NCI-H2107 treated with DMSO at 0.1 percent for 48 hours (cell line): Measurements from ENCODE around the gene ENO2.

Experiments
- DNase-seq: peaks from one replicate; lab custom pipeline; 2025; ENCODE audit not compliant: unreplicated experiment; lab: John Stamatoyannopoulos, UW

ENO2 gene

DNA sequence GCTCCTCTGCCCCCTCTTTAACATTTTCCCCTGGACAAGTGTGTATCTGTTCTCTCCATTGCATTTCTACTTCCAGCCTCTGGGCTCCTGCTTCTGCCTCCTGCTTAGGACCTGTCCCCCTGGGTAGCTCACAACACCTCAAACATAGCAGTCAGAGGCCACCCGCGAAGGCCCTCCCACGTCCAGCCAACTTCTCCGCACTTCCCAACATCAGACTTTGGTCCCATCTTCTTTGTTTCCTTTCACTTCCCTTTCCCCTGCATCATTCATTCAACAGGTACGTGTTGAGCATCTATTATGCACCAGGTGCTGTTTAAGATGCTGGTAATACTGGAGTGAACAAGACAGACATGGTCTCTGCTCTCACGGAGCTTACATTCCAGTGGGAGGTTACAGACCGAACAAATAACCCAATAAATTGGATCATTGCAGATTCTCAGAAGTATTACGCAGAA lies 32.6 kb downstream of the ENO2 start:
- DNase-seq: no peak

DNA sequence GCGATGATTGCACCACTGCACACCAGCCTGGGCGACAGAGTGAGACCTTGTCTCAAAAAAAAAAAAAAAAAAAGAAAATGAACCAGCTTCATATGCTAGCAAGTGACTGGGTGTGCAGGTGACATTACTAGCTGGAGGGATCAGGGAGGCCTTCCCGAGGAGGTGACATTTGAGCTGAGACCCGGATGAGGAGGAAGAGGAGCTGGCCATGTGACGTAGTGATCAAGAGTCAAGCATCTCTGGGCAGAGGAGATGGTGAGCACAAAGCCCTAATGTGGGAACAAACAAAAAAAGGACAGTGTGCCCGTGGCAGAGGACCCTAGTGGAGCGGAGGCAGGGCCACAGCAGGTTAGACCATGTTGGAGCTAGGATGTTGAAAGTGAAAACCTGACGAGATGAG lies 33.2 kb downstream of the ENO2 start:
- DNase-seq: no peak

DNA sequence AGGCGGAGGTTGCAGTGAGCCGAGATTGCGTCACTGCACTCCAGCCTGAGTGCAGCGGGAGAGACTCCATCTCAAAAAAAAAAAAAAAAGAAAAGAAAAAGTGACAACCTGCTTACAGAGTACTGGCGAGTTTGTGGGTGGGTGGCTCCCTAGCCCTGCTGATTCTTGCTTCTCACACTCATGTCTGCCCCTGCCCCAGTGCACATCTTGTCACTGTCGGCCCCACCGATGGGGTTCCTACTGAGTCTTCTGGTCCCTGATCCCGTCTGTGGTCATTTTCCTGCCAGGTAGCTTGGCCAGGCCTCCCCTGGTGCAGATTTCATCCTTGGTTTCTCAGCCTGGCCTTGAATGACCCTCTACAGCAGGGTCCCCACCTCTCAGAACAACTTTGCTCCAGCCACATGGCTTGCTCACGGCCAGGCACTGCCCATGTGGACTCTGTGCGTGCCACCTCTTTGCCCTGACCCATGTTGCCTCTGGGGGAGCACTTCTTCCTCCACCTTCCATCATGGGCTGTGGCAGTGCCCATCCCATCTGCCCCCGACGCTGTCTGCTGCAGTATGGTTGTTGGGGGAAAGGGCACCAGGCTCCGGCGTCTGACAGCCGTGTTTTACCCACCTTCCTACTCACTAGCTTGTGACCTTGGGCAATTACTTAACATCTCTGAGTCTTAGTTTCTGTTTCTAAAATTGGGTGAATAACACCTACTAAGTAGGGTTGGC lies 34.7 kb downstream of the ENO2 start:
- DNase-seq: no peak

DNA sequence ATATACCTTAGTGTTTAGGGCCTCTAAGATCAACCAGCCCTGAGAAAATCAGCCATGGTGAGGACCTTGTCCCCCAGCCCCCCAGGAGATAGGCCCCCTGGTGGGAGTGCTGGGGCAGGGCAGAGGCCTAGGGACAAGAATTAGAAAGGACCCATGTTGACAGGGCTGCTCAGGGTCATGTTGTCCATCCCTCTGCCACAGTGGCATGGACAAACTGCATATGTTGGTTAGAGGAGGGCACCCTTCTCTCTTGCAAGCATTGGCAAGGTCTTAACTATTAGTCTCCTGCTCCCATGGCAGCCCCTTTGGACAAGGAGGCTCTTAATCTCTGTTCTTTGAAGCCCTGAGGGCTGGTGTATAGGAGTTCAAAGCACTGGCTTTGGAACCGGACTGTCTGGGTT lies 36.0 kb downstream of the ENO2 start:
- DNase-seq: no peak

DNA sequence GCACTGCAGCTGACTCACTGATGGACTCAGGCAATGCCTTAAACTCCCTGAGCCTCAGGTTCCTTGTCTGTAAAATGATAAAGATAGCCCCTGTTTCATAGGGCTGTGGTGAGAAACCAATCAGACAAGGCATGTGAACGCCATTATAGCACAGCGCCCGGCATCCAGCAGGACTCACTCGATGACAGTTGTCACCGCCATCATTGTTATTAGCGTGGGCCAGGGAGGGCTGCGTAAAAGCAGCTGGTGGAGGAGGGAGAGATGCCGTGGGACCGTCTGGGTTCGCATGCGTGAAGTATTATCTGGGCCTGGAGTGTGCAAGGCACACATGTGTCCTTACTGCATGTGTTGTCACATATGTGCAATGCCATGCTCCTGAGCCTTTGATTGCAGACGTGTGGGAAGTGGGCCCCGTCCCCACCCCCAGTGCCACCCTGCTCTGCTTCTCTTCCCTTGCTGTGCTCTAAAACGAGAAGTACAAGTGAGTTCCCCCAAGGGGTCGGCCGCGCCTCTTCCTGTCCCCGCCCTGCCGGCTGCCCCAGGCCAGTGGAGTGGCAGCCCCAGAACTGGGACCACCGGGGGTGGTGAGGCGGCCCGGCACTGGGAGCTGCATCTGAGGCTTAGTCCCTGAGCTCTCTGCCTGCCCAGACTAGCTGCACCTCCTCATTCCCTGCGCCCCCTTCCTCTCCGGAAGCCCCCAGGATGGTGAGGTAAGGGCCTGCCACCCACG lies 36.6 kb downstream of the ENO2 start, which contains the start of gene PTPN6:
PTPN6 (plus strand) TSS at position 546 of the 730 bp plus-strand sequence; CDS start at position 703, 157 bp downstream.
- DNase-seq: no peak

DNA sequence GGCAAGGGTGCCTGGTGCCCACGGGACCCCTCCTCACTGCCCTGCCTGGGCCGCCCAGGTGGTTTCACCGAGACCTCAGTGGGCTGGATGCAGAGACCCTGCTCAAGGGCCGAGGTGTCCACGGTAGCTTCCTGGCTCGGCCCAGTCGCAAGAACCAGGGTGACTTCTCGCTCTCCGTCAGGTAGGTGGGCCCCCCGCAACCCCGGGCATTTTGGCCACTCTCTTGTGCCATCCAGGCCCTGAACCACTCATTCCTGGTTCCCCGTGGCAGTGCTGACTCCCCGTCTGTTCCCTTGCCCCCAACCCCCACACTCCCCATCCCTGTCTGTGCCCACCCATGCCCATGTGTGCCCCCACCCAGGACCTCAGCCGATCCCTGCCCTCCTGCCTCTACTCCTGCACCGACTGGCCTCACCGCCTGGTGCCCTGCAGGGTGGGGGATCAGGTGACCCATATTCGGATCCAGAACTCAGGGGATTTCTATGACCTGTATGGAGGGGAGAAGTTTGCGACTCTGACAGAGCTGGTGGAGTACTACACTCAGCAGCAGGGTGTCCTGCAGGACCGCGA lies 37.3 kb downstream of the ENO2 start:
- DNase-seq: no peak

DNA sequence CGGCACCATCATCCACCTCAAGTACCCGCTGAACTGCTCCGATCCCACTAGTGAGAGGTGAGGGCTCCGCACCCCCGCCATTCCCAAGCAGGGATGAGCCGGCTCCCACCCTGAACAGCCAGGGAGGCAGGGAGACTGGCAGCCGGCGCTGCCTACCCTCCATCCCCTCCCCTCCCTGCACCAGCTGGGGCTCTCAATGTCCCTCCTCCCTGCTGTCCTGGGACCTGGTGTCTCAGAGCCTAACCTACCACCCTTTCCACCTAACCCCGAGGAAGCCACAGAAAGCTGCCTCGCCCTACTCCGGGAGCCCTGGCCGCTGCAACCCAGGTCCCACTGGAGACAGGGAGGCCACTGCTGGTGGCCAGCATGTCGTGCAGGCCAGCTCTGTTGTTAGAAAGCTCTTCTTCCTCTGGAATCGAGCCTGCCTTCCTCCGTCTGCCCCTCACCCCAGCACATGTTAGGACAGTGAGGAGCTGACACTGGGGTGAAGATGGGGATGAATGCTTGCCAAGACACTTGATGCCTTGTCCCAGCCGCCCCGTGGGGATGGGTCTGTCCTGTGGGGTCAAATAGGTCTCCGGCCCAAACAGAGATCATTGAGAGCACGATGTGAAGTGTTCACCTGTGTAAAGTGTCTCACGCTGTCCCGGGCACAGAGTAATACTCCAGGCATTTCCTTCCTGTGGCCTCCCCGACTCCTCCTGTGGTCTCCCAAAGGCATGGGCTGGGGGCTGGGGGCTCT lies 37.9 kb downstream of the ENO2 start:
- no peak for DNase-seq

DNA sequence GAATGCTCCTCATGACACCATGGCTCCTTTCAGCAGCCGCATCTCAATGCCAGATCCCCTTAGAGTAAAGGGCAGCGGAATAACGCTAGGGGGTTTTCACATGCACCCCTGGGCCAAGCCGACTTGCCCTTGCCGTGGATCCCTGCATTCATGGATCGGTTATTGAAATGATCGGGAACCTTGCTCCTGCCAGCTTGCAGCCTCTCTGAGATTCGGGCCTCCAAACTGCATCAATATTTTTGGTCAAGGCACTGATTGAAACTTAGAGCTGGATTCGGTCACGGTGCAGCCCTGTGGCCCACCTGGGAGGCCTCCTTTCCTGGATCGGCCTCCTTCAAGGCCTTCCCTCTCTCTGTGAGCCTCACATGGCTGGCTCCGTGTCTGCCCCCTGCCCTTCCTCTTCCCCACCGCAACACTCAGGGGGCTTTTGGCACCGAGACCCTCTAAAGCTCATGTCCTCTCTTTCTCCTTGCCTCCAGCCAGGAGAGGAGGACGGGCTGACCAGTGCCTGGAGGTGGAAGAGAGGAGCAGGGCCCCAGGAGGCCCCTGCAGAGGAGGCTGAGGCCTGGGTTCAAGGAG lies 38.6 kb downstream of the ENO2 start:
- no peak for DNase-seq

DNA sequence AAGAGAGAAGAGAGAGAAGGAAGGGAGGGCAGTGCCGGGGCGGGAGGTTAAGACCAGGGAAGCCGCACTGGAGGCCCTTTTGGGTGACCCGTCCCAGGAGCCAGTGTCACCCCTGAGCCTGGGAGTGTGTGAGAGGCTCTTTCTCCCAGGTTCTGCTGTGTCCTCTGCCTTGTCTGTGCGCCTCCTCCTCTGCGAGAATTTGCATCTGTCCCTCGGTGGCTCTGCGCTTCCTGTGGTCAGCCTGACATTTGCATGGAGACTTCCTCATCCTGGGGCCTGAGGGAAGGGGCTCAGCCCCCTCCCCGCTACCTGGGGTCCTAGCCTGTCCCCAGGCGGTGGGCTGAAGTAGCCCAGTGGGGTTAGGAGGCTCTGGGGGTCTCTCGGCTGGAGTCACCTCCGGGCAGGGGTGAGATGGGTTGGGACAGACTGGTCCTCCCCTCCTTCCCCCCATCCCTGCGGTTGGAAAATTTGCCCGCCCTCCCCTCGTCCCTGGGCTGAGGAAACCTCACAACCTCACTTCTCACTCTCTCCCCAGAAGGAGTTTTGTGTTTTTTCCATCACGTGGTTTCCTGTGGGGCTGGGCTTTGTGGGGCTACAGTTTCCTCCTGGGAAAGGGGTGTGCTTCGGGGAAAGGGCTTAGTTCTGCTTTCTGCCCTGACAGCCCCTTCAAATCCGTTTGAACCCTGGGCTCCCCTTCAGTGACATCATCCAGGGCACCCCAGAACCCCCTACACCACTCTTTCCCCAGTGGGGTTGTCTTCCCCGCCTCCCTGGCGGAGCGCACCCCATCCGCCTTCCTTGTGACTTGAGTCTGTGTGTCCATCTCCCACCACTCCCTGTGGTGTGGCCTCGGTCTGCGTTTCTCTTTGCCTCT lies 39.3 kb downstream of the ENO2 start:
- DNase-seq: no peak

DNA sequence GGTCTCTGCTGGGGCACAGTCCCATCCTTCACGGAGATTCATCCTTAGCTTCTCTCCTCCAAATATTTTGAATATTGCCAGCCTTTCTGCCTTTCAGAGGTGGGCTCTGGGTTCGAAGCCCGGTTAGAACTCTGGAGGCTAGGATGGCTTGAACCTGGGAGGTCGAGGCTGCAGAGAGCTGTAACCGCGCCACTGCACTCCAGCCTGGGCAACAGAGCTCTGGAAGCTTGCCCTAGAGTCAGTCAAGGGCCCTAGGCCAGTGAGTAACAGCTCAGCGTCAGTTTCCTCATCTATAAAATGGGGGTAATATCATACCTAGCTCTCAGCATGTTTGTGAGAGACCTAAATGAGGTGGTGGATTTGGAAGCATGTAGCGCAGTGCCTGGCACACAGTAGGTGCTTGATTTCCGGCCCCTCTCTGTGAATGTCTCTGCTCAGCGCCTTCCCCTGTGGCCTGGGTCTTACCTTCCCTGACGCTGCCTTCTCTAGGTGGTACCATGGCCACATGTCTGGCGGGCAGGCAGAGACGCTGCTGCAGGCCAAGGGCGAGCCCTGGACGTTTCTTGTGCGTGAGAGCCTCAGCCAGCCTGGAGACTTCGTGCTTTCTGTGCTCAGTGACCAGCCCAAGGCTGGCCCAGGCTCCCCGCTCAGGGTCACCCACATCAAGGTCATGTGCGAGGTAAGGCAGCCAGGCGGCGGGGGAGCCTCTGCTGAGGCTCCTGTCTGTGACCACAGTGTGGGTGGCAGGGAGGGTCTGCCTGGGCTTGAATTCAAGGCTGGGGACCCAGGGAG lies 40.1 kb downstream of the ENO2 start:
- DNase-seq: no peak

DNA sequence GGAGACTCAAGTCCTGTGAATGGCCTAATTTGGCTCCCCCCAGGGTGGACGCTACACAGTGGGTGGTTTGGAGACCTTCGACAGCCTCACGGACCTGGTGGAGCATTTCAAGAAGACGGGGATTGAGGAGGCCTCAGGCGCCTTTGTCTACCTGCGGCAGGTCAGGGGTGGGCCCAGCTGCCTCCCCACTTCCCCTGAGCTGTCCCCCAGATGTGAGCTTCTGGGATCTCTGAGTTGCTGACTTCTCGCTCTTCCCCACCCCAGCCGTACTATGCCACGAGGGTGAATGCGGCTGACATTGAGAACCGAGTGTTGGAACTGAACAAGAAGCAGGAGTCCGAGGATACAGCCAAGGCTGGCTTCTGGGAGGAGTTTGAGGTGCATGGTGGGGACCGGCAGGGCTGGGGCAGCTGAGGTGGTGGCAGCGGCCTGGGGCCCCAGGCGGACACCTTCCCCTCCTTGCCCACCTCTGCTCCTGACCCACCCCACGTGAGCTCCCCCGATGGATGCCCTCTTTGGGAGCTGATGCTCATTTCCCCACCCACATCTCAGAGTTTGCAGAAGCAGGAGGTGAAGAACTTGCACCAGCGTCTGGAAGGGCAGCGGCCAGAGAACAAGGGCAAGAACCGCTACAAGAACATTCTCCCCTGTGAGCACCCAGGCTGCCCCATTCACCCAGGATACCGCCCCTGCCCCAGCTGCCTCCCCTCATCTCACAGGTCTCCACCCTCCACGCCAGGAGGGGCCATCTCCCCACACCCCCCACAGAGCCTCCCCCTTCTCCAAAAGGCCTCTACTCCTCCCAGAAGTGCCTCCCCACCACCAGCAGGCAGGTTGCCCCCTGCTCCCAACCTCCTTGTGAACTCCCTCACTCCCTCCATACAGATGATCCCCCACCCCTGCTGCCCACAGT lies 41.0 kb downstream of the ENO2 start:
- no peak for DNase-seq

DNA sequence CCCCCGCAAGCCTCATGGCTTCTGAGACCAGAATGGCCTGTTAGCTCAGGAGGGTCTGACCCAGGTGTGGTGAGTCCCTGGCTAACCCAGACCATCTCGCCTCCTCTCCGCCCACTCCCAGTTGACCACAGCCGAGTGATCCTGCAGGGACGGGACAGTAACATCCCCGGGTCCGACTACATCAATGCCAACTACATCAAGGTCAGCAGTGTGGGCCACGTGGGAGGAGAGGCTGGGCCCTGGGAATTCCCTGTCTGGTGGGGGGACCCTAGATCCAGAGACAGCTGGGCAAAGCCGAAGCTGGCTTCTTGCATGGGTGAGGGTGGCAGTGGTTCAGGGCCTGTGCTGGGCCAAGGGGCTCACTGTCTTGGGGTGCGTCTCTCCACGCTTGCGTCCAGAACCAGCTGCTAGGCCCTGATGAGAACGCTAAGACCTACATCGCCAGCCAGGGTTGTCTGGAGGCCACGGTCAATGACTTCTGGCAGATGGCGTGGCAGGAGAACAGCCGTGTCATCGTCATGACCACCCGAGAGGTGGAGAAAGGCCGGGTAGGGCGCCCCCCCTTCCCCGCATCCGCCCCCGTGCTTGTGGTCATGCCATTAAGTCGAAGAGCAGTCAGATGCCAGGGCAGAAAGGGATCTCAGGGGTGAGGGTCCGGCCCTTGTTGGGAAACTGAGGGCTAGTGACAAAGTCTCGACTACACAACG lies 41.8 kb downstream of the ENO2 start:
- DNase-seq: no peak

DNA sequence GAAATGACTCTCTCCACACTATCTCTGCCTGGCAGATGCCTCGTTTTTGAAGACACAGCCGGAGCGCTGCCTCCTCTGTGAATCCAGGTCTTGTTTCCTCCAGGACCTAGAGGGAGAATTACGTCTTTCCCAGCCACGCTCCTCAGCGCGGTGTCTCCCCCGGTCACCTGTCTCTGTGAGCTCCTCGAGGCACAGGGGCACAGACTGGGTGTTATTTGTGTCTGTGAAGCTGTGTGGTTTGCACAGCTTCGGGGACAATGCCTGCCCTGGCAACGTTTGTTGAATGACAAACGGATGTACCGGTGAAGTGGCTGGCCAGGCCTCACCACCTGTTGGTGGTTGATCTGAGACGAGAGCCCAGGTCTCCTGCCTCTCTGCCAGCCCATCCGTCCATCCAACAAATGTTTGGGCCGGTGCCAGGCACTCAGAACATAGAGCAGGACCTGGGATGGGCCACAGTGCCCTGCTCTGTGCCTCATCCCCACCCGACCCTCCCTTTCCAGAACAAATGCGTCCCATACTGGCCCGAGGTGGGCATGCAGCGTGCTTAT lies 42.8 kb downstream of the ENO2 start:
- DNase-seq: no peak

DNA sequence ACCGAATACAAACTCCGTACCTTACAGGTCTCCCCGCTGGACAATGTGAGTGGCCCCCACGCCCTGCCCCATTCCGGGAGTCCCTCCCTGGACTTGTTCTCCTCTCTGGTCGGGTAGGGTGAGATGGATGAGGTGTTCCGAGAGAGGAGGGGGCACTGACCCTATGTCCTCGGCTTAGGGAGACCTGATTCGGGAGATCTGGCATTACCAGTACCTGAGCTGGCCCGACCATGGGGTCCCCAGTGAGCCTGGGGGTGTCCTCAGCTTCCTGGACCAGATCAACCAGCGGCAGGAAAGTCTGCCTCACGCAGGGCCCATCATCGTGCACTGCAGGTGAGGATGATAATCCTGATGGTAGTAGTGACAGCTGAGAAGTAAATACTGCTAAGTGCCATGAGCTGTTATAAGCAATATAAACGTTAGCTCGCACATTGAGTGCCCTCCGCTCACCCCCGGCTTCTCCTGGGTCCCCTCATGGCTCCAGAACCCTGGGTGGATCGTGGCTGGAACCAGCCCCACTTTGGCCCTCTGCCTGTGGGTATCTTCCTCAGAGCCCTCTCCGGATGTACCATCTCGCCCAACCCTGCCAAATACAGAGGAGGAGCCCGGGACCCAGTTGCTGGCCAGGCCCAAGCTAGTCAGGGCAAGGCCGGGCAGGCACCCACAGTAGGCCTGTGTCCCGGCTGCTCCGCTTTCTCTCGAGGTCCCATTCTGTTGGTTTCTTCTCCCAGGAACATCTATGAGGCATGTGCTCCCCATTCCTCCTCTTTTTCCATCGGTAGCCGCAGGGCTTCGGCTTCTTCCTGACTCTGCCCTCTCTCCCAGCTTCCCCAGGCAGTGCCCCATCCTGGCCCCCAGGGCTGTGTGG lies 43.6 kb downstream of the ENO2 start:
- no peak for DNase-seq

DNA sequence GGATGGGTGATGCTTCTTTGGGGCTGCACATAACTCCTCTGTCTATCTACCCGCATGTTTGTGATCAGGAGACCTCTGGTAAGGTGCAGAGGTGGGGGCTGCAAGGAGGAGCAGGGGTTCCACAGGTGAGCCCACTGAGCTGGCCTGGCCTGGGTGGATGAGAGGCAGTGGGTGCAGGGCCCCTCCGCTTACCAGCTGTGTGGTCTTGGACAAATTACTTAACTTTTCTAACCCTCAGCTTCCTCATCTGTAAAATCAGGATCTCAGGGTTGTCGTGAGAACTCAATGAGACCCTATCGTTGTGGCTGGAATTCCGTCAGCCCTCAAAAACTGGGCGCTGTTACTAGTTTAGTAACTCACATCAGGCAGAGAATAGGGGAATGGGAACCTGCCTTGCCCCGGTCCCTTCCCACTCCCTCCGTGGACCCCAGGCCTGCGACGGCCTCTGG lies 44.3 kb downstream of the ENO2 start:
- DNase-seq: no peak

DNA sequence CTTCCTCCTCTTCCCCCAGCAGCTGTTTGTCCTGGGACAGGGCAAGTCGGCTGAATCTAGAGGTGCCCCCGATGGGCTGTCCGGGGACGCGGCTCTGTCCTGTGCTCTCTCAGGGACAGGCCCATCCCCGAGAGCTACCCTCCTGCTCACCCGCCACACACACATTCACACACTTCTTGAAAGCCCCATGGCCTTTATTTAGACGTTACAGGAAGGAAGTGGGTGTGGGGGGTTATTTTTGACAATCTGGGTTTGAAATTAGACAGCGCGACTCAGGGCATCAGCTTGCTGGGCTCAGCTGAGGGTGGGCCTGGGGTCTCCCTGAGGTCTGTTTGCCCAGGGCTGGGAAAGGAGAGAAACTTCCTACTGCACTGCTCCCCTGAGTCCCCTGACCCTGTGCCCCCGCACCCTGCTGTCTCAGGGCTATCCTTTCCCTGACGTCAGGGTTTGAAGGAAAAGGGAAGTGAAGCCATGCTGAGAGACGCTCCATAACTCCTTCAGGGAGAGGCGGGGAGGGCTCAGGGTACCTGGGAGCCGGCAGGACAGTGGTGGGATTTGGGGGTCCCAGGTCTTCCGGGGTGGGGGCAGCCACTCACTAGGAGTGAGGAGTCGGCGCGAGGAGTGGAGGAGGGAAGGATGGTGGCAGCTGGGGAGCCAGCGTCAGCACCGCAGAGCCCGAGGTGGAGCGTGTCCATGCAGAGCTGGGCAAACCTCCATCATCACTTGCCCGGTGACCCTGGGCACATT lies 44.9 kb downstream of the ENO2 start:
- no peak for DNase-seq
